GM12874 (cell line): ENCODE data around the gene WDFY2.

Experiments used
- TF ChIP-seq, protein P1 (sequence below): IDR thresholded peaks from 2 replicates; pipeline ENCODE4 v1.5.1; 2011; ENCODE audit warnings: low read depth, mild to moderate bottlenecking, control low read depth, low read length, moderate library complexity; ENCODE audit not compliant: insufficient read depth

Gene WDFY2

GRCh38 chr13:51668580-51669195, 84.4 kb downstream of the WDFY2 start:
- TF ChIP-seq, protein P1, sequence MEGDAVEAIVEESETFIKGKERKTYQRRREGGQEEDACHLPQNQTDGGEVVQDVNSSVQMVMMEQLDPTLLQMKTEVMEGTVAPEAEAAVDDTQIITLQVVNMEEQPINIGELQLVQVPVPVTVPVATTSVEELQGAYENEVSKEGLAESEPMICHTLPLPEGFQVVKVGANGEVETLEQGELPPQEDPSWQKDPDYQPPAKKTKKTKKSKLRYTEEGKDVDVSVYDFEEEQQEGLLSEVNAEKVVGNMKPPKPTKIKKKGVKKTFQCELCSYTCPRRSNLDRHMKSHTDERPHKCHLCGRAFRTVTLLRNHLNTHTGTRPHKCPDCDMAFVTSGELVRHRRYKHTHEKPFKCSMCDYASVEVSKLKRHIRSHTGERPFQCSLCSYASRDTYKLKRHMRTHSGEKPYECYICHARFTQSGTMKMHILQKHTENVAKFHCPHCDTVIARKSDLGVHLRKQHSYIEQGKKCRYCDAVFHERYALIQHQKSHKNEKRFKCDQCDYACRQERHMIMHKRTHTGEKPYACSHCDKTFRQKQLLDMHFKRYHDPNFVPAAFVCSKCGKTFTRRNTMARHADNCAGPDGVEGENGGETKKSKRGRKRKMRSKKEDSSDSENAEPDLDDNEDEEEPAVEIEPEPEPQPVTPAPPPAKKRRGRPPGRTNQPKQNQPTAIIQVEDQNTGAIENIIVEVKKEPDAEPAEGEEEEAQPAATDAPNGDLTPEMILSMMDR: no peak

- TF ChIP-seq, protein P1: no peak
Observed at GRCh38 chr13:51673165-51673564, 88.9 kb downstream of the WDFY2 start.

DNA sequence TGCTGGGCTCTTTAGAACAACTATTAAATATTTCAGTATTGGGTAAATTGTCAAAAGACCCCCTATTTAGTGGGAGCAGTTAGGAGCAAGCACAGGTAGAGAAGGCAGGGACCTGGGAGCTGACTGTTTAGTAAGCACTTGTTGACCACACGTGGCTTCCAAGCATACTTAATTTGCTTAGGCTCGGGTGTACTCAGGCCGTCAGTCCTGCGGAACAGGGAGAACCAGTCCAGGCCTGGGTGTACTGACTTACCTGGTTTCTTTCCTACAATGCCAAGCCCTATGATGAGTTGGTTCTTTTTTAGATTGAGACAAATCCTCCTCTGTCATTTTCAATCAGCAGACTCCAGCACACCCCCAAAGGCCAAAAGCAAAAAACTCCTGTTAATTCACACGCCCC, 90.0 kb downstream of the WDFY2 start:
- TF ChIP-seq, protein P1: no peak

GRCh38 chr13:51675385-51675784, 91.1 kb downstream of the WDFY2 start:
- TF ChIP-seq, protein P1: no peak

DNA sequence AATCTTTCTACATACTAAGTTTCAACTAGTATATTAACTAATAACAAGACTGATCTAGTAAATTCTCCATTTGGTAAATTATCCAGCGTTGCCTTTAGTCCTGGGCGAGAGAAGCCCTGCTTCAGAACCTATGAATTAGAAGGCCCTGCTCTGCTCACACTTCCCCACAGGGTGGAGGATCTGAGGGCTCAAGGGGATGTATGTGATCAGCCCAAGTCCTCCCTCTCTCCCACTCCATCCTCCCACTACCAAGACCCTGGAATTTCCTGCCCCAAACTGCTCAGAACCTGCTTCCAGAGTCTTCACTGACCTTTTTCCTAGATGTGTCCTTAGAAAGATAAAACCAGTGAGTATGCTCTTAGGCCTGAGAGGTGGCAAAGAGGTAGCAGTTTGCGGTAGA, 91.6 kb downstream of the WDFY2 start:
- TF ChIP-seq, protein P1: no peak

GRCh38 chr13:51676739-51677138, 92.5 kb downstream of the WDFY2 start:
- TF ChIP-seq, protein P1: no peak

- TF ChIP-seq, protein P1: no peak
Observed at GRCh38 chr13:51678420-51678819, 94.2 kb downstream of the WDFY2 start.
